Liver (tissue), 3 donors: ENCODE data around the gene IRF4.

ENCODE experiments used
- NR2F2 ChIP-seq: IDR thresholded peaks from 2 replicates; pipeline ENCODE4 v1.6.1; 2016; ENCODE audit warnings: antibody characterized with exemption
- RAD21 ChIP-seq, 2 donors: IDR thresholded peaks; 2 replicates each; pipeline ENCODE4 v1.6.1; 2016; ENCODE audit warnings: antibody characterized with exemption in 2 of 2, mild to moderate bottlenecking in 2 of 2
- TAF1 ChIP-seq: conservative IDR thresholded peaks from 2 replicates; pipeline ENCODE4 v1.6.1; 2016; ENCODE audit warnings: antibody characterized with exemption, mild to moderate bottlenecking
- TF ChIP-seq, protein P1 (sequence below): fragments of 150-350 bp; IDR thresholded peaks from 2 replicates; pipeline ENCODE4 v1.5.1; 2017; ENCODE audit warnings: improper control_type of control experiment, low read depth, low read length; ENCODE audit not compliant: missing input control
- TF ChIP-seq, protein P2 (sequence below): IDR thresholded peaks from 2 replicates; pipeline ENCODE4 v1.6.1; 2016; ENCODE audit warnings: antibody characterized with exemption
- donor health status: healthy.
- donor health status: healthy.

DNA sequence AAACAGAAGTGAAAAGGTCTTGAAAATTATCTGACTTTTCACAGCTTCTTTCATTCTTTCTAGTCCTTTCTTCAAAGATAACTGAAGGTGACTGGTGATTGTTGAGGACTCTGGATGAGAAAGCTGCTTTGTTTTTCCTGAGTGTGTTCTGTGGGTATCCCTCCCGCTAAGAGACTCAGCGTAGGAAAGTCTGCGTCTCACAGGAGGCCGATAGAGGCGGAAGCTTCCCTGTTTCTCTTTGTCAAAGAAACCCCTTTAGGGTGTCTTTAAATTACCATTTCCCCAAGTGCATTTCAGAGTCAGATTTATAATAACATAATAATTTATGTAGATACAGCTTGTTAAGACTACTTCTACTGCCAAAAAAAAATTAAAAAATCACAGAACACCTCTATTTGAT lies 31.2 kb upstream of the IRF4 start:
- TF ChIP-seq, protein P1, sequence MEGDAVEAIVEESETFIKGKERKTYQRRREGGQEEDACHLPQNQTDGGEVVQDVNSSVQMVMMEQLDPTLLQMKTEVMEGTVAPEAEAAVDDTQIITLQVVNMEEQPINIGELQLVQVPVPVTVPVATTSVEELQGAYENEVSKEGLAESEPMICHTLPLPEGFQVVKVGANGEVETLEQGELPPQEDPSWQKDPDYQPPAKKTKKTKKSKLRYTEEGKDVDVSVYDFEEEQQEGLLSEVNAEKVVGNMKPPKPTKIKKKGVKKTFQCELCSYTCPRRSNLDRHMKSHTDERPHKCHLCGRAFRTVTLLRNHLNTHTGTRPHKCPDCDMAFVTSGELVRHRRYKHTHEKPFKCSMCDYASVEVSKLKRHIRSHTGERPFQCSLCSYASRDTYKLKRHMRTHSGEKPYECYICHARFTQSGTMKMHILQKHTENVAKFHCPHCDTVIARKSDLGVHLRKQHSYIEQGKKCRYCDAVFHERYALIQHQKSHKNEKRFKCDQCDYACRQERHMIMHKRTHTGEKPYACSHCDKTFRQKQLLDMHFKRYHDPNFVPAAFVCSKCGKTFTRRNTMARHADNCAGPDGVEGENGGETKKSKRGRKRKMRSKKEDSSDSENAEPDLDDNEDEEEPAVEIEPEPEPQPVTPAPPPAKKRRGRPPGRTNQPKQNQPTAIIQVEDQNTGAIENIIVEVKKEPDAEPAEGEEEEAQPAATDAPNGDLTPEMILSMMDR: no peak
- TF ChIP-seq NR2F2 (no peak), RAD21 (IDR thresholded peaks at IDR 0.05) (no peak), TAF1 (no peak)
- TF ChIP-seq, protein P2, sequence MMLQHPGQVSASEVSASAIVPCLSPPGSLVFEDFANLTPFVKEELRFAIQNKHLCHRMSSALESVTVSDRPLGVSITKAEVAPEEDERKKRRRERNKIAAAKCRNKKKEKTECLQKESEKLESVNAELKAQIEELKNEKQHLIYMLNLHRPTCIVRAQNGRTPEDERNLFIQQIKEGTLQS: no peak
